GM19240 (cell line): ENCODE data around the gene LEF1.

Experiments
- DNase-seq: peaks from one replicate; pipeline ENCODE4 v3.0.0; 2011; ENCODE audit warnings: low spot score; ENCODE audit not compliant: insufficient read length

The LEF1 gene

GRCh38 chr4:108175966-108176365 is 7.2 kb upstream of the LEF1 start:
- DNase-seq = no peak

DNA sequence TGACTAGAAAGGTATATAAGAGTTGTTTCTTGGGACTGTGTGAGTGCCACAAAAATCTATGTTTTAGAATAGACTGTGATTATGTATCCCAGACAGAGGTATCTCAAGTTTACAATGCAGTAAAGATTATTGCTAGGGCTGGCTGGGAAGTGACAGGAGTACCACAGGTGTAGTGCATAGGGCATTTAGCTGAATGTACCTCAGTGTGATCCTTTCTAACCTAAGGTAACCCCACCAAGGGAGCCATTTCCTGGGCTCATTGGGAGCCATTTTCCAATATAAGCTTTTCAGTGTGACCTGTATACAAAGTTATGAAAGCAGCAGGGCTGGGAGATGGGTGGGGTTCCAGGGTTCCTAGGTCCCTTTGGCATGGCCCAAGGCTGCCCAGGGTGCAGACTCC is 6.1 kb upstream of the LEF1 start:
- no peak for DNase-seq

- no peak for DNase-seq
Observed at GRCh38 chr4:108173599-108174057, 4.9 kb upstream of the LEF1 start.

GRCh38 chr4:108172753-108173598 is 4.2 kb upstream of the LEF1 start:
- no peak for DNase-seq

DNA sequence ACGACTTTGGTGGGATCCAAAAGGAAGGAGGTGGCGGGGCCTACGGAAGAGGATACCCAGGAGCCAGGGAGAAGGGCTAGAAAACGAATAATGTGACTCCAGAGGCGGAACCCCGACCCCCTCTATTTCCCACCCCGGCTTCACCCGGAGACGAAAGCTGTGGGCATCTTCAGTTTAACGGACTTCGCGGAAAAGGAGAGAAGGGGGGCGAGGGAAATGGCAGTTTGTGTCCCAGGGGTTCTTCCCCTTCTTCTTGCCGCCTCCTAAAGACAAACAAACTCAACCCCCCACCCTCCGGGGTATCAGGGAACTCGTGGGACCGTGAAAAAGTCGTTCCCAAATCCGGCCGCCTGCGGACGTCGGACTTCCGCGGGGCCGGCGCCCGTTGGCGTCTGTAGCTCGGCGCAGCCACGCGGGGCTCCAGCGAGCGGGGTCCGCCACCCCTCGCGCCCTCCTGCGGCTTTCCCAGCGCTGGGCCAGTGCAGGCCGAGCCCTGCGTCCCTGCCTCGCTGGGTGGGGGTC is 3.6 kb upstream of the LEF1 start:
- no peak for DNase-seq

GRCh38 chr4:108171339-108172230 is 2.9 kb upstream of the LEF1 start:
- DNase-seq = no peak

- no peak for DNase-seq
Observed at GRCh38 chr4:108170631-108171338, 2.1 kb upstream of the LEF1 start.

DNA sequence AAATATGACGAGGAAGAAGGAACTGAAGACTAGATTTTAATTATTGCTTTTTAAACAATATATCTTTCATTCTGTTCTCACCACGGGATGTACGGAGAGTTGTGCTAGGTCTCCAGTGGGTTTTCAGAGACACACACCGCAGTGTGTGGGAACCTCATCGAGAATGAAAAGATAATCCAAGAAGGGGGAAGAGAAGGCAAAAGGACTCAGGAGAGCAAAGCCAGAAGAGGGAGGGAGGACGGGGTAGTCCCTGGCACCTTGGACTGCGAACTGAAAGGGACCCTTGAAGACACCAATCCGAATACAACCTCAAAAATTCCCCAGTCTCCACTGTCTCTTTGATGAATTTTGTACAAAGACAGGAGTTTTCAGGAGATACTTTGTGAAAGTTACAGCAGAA is 932 bp upstream of the LEF1 start:
- no peak for DNase-seq

DNA sequence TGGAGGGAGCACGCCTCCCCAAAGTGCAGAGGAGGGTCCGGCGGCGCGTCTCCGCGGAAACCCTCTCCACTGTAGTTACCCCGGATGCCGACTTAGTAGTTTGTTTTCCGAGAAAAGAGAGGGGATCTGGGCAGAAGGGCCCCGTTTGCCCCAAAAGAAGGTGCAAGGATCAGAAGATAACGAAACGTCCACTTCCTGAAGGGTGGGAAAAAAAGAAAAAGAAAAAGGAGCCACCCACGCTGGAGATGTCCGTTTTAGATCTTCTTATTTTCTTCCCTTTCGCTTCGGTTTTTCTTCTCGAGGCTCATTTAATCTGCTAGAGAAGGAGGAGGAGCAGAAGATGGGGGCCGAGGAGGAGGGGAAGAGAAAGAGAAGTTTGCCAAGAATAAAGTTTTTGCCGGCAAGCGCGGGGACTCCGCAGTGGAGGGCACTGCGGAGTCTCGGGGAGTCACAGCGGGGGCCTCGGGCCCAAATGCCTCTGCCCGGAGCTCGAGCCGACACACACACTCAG is 517 bp downstream of the LEF1 start:
- DNase-seq = no peak

GRCh38 chr4:108166441-108167315 is 2.1 kb downstream of the LEF1 start:
- DNase-seq = no peak

DNA sequence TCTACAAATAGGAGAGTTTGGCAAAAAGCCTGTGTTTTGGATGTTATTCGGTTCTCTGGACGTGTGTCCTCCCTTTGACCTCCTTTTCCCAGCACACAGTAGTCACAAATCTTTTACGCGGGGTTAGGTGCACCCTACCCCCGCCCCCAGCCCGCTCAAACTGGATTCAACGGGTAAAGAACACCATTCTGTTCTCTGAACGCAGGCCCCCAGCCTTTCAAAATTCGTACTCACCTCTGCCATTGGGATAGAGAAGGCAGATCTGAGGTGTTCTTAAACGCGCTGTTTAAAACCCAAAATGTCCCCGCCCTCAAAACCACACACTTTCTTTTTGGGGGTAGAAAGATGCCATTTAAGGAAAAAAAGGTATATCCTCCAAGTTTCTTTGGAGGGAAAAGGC is 2.7 kb downstream of the LEF1 start:
- DNase-seq = no peak

GRCh38 chr4:108165586-108165985 is 3.1 kb downstream of the LEF1 start:
- DNase-seq = no peak

- no peak for DNase-seq
Observed at GRCh38 chr4:108163351-108163750, 5.4 kb downstream of the LEF1 start.

GRCh38 chr4:108160741-108161352 is 7.9 kb downstream of the LEF1 start:
- no peak for DNase-seq

DNA sequence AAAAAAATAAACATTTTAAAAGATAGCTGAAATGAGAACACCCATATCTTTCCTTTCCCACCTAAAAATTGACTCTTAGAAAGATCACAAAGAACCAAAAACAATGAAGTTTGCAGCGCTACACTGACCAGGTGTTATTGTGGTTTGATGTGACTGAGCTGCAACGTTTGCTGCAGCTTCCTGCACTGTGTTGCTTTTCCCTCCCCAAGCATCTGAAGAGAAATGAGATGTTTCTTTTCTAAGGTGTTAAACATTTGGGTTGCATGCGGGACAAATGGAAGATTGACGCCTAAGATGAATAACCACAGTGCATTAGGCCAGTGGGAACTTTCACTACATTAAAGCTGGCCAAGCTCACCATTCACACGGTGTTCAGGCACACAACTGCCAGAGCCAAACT is 8.9 kb downstream of the LEF1 start:
- no peak for DNase-seq

GRCh38 chr4:108157655-108158054 is 11.1 kb downstream of the LEF1 start:
- no peak for DNase-seq

- DNase-seq = no peak
Observed at GRCh38 chr4:108156391-108156790, 12.3 kb downstream of the LEF1 start.

- no peak for DNase-seq
Observed at GRCh38 chr4:108155373-108155772, 13.4 kb downstream of the LEF1 start.

DNA sequence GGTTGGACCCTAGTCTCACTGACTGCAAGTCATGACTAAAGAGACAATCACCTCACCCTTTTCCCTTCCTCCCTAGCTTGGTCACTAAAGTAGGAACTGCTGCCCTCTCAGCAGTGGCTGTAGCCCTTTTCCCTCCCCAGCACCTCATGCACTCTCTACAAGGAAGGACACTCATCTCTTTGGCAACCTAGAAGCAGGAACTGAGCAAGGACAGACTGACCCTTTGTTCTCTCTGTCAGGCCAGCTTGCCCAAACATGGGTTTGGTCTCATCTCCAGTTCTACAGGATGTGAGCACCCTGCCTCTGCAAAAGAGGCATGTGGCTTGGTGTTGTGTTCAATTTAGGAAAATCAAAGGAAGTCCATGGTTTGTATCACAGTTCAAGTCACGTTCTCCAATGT is 15.8 kb downstream of the LEF1 start:
- no peak for DNase-seq
